GM18517 (cell line): ENCODE data around the gene TUG1.
A peak's percentile ranks its signal among the peaks of the same experiment; 100 is the strongest.

Experiments used
- ATAC-seq: cut with Tn5 transposase; IDR thresholded peaks from one replicate; pipeline ENCODE4 v1.9.1; 2021; ENCODE audit warnings: mild to moderate bottlenecking, moderate library complexity; ENCODE audit not compliant: unreplicated experiment

TUG1 gene

DNA sequence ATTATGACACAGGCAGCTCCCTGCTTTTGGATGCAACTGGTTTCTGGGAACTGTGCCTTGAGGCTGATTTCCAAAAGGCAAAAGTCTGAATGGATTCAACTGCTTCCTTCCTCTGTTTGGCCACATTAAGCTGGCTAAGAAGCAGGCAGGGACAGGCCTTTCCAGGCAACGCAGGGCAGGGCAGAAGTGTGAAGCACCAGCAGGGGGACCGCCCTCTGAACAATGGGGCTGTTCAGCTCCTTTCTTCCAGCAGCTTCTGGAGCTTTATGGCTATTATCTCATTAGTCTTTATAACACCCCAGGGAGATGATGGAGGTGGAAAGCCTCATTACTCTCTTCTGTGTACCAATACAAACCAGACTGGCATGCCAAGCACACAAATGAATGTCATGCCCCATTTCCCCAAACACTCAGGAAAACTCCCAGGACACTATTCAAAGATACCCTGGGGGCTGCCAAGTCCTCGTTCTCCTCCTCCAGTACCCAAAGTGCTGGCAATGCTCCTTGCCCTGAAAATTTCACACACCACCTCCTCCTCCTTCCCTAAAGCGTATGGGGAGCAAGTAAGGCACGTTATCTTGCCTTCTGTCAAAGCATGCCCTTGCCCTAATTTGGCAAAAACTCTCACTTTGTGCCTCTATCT is 21.8 kb upstream of the TUG1 start:
- ATAC-seq, result no peak

DNA sequence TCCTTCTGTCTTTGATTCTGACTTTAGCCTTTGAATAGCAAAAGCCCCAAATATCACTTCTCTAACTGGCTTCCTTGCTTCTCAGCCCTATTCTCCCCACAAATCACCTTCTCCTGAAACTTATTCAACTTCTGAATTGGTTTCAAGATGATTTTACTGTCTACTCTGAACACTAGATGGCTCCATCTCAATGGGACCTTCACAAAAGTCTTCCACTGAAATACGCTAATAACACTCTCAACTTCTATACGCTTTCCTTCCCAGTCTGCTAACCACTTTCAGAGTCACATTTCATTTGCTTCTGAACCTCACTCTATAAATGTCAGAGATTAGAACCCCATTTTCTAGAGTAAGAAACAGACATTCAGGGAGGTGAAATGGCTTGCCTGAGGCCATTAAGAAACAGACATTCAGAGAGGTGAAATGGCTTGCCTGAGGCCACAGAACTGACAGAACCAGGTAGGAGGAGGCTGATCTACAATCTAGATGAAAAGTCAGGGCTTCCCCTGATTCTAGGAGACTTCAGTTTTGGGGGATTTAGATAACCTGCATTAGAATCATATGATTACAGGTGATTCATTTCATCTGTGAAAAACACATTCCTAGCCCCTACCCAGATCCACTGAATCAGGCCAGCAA is 21.1 kb upstream of the TUG1 start:
- ATAC-seq, result no peak

DNA sequence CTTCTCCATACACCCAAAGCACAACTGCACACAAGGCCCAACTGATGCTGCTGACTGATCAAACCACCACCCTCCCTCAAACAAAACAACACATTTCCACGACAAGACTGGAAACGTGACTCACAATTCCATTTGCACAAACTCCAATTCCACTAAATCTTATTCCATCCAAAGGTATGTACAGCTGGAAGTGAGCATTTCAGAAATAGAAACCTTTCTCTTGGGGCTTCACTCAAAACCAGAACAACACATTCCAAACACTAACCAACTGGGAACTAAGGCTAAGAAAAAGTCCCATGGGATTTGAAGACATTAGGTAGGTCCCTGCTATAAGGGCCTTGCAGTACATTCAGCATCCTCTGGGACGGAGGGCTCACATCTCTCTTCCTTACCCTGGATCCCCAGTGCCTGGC is 20.1 kb upstream of the TUG1 start:
- ATAC-seq, result no peak

DNA sequence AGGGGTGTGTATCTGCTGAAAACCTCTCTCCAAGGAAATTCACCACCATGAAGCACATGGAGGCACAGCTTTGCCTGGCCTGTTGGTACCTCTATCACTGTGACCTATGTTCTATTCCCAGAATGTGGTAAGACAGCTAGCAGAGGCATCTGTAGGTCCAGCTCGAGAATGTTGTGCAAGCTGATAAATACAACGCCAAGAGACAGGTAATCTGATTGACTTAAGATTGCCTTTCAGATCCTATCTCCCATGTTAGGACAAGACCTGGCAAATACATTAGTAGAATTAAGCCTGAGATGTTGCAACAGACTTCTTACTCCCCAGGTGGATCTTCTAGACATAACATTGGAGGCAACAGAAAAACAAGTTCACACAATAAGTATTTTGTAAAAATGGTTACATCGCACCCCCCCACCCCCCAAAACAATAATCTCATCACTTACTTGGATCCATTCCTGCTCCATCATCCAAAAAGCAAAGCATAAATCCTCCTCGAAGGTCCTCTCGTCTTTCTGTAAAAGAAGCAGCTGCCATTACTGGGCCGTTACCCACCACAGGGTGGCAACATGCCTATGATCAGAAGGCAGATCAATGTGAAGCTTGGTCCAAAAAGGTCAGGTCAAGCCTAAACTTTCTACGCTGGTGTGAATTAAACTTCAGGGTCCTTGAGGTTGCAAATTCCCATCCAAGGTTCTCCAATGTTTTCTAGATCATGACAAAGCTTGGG is 19.0 kb upstream of the TUG1 start:
- no peak for ATAC-seq

DNA sequence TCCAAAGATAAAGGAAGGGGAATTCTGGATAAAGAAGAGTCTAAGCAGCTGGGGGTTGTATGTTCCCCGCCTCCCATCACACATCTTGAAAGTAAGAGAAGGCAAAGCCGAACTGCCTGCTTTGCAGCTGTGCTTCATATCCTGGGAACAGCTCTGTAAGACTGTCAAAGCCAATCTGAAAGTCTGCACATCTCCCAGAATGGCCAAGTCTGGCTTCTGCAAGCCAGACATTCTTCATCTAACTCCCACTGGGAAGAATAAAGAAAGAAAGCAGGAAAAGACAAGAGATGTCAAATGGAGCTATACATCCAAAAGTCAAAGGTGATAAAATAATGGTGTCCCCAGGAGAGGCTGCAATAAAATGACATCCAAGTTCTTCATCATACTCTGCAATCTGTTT is 15.9 kb upstream of the TUG1 start:
- ATAC-seq, result no peak

DNA sequence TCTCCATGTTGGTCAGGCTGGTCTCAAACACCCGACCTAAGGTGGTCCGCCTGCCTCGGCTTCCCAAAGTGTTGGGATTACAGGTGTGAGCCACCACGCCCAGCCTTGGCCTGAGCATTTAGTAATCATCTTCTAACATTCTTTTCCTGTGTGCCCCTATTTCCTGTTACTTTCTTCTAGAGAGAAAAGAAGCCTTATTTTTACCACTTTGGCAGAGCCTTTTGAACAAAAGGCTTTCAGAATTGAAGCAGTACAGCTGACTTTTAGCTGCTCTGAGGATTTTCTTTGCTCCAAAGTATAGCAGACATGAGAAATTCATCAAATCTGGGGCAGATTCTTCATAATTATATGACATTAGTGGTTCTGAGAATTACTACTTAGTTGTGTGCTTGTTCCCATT is 13.9 kb upstream of the TUG1 start:
- ATAC-seq, result no peak

DNA sequence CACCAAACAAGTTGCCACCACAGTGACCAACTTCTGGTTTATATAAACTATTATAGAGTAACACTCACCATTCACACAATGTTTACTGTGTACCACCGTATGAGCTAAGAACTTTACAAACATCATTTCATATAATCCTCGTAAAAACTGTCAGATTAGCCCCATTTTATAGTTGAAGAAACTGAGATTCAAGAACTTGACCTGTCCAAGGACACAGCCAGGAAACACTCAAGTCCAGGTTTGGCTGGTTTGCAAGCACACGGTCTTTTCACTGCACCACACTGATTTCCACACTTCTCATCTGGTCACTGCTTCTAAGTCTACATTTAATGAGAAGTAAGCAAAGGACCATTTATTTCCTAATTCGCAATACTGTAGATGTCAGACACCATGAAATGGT is 4.2 kb upstream of the TUG1 start:
- ATAC-seq, result no peak

DNA sequence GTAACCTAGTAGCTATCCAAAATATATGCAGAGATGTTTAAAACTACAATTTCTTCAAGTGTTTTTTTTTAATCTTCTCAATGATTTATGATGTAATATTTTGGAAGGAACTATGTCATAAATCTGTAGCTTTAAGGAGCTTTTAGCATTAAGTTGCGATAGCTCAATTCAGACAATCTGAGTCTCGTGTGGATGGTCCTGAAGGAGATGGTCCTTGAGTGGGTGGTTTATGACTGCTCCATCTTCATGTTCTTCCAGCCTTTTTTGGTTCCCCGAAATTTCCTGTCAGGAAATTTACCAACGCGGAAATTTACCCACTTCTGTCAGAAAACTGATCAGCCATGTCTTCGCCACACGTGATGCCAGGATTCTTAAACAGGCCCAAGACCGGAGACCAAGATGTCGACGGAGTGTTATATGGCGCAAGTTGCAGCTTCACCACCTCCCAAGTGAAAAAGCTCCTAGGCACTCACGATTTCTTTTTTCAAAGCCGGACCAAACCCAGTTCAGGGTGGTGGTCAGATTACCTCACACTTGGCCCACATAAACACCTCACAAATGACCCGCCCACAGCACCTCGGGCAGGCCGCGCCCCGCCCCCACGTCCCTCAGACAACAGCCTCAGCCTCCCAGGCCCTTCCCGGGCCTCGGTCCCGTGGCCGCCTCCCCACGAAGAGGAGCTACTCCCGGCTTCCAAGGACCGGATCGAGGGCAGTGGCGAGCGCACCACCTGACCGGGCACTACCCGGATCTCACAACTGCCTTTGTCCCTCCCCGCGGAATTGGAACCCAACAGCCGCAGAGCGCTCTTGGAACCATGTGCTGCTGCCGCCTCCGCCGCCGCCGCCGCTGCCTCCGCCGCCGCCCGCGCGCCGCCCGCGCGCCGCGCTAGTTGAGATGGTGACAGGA is 796 bp upstream of the TUG1 start, which contains the start of gene MORC2:
MORC2 (minus strand) TSS at position 760 of the 909 bp plus-strand sequence. CDS start 885 bp downstream, outside the sequence.
- peak; percentile 19 for ATAC-seq

DNA sequence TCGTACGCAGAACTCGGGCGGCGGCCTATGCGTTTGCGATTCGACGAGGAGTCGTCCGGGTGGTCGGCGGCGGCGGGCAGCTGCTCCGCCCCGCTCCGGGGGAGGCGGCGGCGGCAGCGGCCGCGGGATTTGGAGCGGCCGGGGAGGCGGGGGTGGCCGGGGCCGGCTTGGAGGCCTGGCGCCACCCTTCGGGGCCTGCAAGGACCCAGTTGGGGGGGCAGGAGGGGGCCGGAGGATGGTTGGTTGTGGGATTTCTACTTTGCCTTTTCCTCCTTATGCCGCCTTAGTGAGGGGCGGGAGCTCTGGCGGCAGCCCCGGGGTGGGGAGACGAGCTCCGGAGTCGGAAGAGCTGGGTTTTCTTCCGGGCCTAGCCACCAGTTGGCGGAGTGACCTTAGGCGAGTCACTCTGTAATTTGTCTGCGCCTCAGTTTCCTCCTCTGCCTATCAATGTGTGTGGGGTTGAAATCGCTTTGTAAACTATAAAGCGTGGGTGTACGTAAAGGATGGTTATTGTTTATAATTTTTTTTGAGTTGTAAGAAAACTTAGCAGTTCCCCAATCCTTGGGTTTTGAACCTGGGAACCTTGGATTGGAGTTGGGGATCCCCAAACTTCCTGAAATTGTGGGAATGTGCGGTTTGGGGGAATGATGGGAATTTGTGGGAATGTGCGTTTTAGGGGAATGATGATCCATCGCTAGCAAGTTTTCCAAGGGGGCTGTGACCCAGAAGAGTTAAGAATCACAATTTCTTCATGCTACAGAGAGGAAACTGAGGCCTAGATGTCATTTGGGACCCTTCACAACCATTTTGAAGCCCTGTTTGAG is 679 bp downstream of the TUG1 start:
- peak; percentile 17 for ATAC-seq

DNA sequence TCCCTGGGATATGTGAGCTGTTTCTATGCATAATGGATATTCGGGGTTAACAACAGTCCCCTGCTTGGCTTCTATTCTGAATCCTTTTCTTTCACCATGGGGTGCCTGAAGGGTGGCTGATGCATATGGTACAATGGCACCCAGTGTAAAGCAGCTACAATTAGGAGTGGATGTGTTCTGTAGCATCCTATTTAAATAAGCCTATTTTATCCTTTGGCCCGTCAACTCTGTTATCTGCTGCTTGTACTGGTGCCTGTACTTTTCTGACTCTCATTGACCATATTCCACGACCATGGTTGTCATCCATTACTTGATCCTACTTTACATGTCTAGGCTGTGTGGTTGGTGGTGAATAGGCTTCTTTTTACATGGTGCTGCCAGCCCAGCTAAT is 1.3 kb downstream of the TUG1 start:
- ATAC-seq, result no peak

DNA sequence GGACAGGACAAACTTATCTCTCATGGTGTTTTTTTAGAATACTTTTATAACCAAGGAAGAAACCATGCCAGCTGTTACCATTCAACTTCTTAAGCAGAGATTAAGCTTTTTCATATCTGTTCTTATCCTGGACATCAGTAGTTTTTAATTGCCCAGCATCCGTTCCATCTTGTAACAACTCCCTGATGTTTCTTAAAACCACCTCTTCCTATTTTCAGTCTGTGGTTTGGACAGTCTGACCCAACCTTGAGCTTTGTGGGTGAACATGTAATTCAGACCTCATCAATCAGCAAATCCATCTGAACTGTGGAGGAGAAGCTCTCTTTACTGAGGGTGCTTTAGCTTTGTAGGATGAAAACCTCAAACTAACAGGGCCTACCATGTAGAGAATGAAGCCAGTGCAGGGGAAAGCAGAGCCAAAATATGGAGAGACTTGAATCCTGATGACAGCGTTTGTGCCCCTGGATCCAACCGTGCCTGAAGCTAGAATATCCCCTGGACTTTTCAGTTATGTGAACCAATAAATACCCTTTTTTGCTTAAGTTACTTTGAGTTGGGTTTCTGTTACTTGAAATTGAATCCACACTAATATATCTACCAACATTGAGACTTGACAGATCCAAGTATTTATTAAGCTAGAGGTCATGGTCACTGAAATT is 9.4 kb downstream of the TUG1 start:
- ATAC-seq, result no peak

DNA sequence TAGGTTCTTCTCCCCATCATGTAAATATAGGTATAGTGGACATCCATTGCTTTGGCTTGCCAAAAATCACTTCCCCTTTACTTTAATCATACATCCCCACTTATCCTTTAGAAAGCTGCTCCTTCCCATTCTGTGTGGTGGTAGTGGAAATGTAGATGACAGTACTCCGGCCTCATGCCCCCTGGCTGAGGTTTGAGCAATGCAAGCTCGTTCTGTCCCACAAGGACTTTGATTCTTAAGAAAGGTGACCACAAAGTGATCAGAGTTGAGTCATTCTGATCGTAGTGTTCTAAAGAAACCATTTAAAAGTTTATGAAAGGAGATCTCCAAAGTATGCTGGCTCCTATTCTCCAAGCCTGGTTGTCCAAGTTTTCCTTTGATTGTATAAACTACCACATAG is 10.9 kb downstream of the TUG1 start:
- ATAC-seq, result no peak

DNA sequence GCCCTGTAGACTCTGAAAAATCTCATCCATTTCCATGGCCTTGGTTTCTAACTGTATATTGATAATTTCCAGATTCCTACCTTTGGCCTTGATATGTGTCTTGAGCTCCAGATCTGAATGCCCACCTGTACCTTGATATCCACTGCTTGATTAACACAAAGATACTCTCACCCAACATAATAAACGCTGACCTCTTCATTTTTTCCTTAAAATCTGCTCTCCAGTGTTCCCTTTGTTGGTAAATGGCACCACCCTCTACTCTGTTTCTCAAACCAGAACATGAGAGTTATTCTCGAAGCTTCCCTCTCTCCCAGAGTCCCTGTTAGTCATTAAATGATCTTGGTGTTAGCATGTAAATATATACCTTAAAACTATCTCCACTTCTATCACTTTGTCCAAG is 13.4 kb downstream of the TUG1 start:
- no peak for ATAC-seq

DNA sequence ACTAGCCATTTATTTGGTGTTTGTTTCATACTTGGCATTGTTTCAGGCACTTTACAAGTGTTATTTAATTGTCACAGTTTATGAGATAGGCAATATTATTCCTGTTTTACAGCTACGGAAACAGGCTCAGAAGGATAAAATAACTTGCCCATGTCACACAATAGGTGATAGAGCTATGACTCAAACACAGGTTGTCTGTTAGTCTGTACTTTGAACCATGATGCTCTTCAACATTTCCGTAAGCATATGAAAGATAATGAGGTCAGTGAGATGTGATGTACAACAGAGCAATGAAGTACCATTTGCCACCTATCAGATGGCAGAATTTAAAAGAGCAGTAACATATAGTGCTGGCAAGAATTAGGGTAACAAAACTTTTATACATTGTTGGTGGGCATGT is 15.3 kb downstream of the TUG1 start:
- no peak for ATAC-seq

DNA sequence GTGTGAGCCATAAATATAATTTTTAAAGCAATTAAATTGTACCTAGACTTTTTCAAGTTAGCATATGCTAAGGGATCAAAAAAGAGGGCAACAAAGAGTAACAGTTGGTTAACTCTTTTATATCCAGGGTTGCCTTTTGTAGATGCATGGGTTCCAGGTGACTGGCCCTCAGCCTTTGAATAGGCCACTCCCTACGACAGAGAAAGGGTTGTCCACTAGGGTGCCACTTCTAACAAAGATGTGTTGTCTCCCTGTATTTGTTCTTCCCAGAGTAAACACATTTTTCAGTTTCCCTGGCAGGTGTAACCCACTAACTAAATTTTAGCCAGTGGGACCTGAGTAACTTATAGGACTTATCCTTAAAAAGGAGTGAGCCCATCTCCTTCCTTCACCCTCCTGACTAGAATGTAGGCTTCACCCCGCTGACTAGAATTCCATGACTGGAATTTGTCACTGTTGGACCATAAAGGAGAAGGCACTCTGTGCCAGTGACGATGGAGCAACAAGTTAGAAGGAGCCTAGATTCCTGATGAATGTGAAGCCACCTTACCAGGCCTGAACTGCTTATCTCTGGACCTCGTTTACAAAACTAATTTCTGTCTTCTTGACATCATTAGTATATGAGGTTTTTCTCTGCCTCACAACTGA is 16.6 kb downstream of the TUG1 start:
- no peak for ATAC-seq

DNA sequence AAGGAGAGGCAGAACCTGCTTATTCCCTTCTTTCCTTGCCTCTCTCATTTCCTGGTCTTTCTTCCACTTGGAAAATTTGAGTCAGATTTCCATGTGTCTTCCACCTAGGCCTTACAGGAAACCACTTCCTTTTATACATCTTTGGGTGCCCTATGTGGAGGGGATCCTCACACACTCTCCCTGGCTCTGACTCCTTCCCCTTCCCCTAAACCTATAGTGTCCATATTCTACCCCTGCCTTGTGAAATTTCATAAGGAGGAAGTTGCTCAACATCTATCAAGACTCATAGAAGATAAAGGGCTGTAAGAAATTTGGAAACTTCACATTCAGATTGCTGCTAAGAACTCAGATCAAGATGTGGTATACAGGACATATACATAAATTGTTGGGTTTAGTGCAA is 20.4 kb downstream of the TUG1 start:
- no peak for ATAC-seq

DNA sequence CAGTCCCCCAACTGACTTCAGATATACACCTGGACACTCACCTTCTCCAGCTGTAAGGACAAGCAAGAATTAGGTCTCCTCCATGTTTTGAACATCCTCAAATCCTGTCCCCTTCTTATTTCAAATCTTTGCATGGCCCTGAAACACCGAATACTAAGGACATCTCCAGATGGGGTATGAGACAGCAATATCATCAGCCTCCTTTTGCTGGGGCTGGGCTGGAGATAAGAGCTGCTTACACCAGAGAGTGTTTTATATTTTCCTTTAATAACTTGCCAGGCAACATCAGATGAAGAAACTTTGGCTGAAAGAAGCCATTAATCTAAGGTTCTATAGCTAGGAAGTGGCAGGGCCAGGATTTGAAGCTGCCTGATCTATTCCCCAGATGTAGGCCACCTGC is 21.6 kb downstream of the TUG1 start:
- no peak for ATAC-seq

DNA sequence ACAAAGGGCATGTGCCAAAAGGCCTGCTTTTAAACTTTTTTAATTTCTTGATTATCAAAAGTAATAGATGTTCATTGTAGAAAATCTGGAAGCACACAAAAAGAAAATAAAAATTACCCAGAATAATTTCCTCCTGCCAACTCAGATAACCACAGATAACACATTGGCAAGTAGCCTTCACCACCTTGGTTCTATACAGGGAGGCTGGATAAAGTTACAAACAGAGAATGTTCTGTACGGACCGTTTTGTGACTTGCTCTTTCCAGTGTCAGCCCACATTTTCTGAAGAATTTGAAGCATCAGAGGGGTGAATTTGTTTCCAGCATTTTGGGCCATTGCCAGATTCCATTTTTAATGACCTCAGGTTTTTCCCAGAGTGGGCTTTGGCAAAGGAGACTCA is 23.5 kb downstream of the TUG1 start:
- no peak for ATAC-seq

DNA sequence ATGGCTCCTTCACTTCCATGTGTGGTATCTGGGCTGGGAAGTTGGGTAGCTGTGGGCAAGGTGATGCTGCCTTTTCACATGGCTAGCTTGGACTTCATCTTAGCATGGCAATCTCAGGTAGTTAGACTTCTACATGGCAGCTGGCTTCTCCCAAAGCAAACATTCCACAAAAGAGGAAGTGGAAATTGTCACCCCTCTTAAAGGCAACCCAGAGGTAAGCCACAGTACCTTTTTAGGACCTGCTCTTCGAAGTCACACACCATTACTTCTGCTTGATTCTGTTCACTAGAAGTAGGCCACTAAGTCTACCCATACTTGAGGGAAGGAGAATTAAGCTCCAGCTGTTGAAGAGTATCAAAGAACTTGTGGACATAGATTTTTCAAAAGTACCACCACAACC is 25.9 kb downstream of the TUG1 start:
- no peak for ATAC-seq
